ENCODE data around the gene PRDX5. TPM values are rescaled to one million over a fixed set of nuclear protein-coding genes. Genes with fewer than 3 reads are reported as not detected.

The PRDX5 gene
- total RNA-seq, 1 experiment from 2014 or later: 206 TPM

GRCh38 chr11:64285885-64286800 is 31.8 kb upstream of the PRDX5 start:
- peak overlapping the region; percentile 73 for H3K27ac ChIP-seq (ENCODE audit: low read depth, low read length, poor library complexity, severe bottlenecking)
- BruUV-seq (replicated peaks): no TSS peak

GRCh38 chr11:64286801-64287159 is 31.1 kb upstream of the PRDX5 start:
- intact Hi-C loops (cut with micrococcal nuclease; ENCODE audit: unreplicated experiment): no loop called here
- Histone ChIP-seq H3K4me1 (ENCODE audit: insufficient read depth, low read length, poor library complexity, severe bottlenecking) (peaks cover 16% of the 10 kb centered on the region), H3K27me3 (replicated peaks; ENCODE audit: insufficient read depth, low read depth, low read length, poor library complexity) (peaks cover 18% of the 10 kb centered on the region), H3K27ac (ENCODE audit: low read depth, low read length, poor library complexity, severe bottlenecking) (no peak overlapping the region), H3K4me3 (ENCODE audit: low read depth, low read length, poor library complexity, severe bottlenecking) (peak overlapping the region; percentile 87), H3K36me3 (ENCODE audit: insufficient read depth, low read length, poor library complexity, severe bottlenecking) (peaks cover 6% of the 10 kb centered on the region), H3K9me3 (ENCODE audit: low read depth, low read length, poor library complexity, severe bottlenecking) (no peaks in the 10 kb centered on the region)
- DNase-seq (ENCODE audit: low spot score): no peak
- BruUV-seq (replicated peaks): no TSS peak
- CTCF ChIA-PET: interaction anchor here (0.9 kb wide), 1 partner anchor 14 kb away, joined by 4 read pairs; no protein-coding TSS in a partner anchor
- POLR2A ChIA-PET (ENCODE audit: low non-redundant PET): no interaction called here
- no peak for TF ChIP-seq EZH2 (IDR thresholded peaks at IDR 0.05; ENCODE audit: borderline replicate concordance, low read depth, low read length, poor library complexity, severe bottlenecking)
- TF ChIP-seq CTCF (conservative IDR thresholded peaks at IDR 0.05; ENCODE audit: low read depth, low read length): no peak

More at GRCh38 chr11:64285885-64286800, 31.8 kb upstream of the PRDX5 start:
- peaks cover 11% of the 10 kb centered on the region for H3K27me3 ChIP-seq (replicated peaks; ENCODE audit: insufficient read depth, low read depth, low read length, poor library complexity)
- H3K9me3 ChIP-seq (ENCODE audit: low read depth, low read length, poor library complexity, severe bottlenecking): no peaks in the 10 kb centered on the region
- DNase-seq (ENCODE audit: low spot score): no peak
- intact Hi-C loops (cut with micrococcal nuclease; ENCODE audit: unreplicated experiment): loop anchor here (2.0 kb wide), 1 partner anchor 15 kb away; no protein-coding TSS in a partner anchor
- peaks cover 6% of the 10 kb centered on the region for H3K36me3 ChIP-seq (ENCODE audit: insufficient read depth, low read length, poor library complexity, severe bottlenecking)
- no peak for TF ChIP-seq CTCF (conservative IDR thresholded peaks at IDR 0.05; ENCODE audit: low read depth, low read length)
- no peak for TF ChIP-seq EZH2 (IDR thresholded peaks at IDR 0.05; ENCODE audit: borderline replicate concordance, low read depth, low read length, poor library complexity, severe bottlenecking)
- ChIA-PET POLR2A (ENCODE audit: low non-redundant PET) (no interaction called here), CTCF (interaction anchor here (0.7 kb wide), 2 partner anchors 22 to 64 kb away, joined by 5 to 8 read pairs; no protein-coding TSS in a partner anchor)
- peaks cover 13% of the 10 kb centered on the region for H3K4me1 ChIP-seq (ENCODE audit: insufficient read depth, low read length, poor library complexity, severe bottlenecking)
- peak overlapping the region; percentile 87 for H3K4me3 ChIP-seq (ENCODE audit: low read depth, low read length, poor library complexity, severe bottlenecking)

GRCh38 chr11:64287676-64288352 is 30.1 kb upstream of the PRDX5 start:
- TF ChIP-seq CTCF (conservative IDR thresholded peaks at IDR 0.05; ENCODE audit: low read depth, low read length): no peak
- no peak for TF ChIP-seq EZH2 (IDR thresholded peaks at IDR 0.05; ENCODE audit: borderline replicate concordance, low read depth, low read length, poor library complexity, severe bottlenecking)
- Histone ChIP-seq H3K27me3 (replicated peaks; ENCODE audit: insufficient read depth, low read depth, low read length, poor library complexity) (peaks cover 28% of the 10 kb centered on the region), H3K27ac (ENCODE audit: low read depth, low read length, poor library complexity, severe bottlenecking) (no peak overlapping the region), H3K9me3 (ENCODE audit: low read depth, low read length, poor library complexity, severe bottlenecking) (no peaks in the 10 kb centered on the region), H3K36me3 (ENCODE audit: insufficient read depth, low read length, poor library complexity, severe bottlenecking) (no peaks in the 10 kb centered on the region), H3K4me1 (ENCODE audit: insufficient read depth, low read length, poor library complexity, severe bottlenecking) (peaks cover 21% of the 10 kb centered on the region), H3K4me3 (ENCODE audit: low read depth, low read length, poor library complexity, severe bottlenecking) (no peak overlapping the region)
- DNase-seq (ENCODE audit: low spot score): no peak
- no TSS peak for BruUV-seq (replicated peaks)
- CTCF ChIA-PET: interaction anchor here (0.9 kb wide), 1 partner anchor 13 kb away, joined by 4 read pairs; no protein-coding TSS in a partner anchor
- POLR2A ChIA-PET (ENCODE audit: low non-redundant PET): interaction anchor here (0.7 kb wide), 1 partner anchor 77 kb away, joined by 4 read pairs; no protein-coding TSS in a partner anchor
- intact Hi-C loops (cut with micrococcal nuclease; ENCODE audit: unreplicated experiment): no loop called here
